BJ (cell line): ENCODE data around the gene PRCC. TPM values are rescaled to one million over a fixed set of nuclear protein-coding genes. Genes with fewer than 3 reads are reported as not detected.

Source experiments
- CTCF ChIA-PET: fragments of 350-600 bp; formaldehyde crosslinking; extraction: SDS; loops from one replicate; lab custom pipeline; 2021; ENCODE audit warnings: antibody characterized with exemption, inconsistent platforms; lab: Yijun Ruan, JAX
- POLR2A ChIA-PET: fragments of 300-600 bp; sonication (Branson Sonifier 250); formaldehyde crosslinking; extraction: SDS; loops from one replicate; lab custom pipeline; 2021; ENCODE audit warnings: antibody characterized with exemption; lab: Charles Lee
- DNase-seq: peaks from one replicate; pipeline ENCODE4 v3.0.0-alpha.2; 2011; ENCODE audit warnings: low read depth
- H3K27me3 ChIP-seq: 2 replicates; pipeline ENCODE4 v1.6.0; 2011; ENCODE audit warnings: low read length; ENCODE audit not compliant: control insufficient read depth, insufficient read depth
- H3K36me3 ChIP-seq: 2 replicates; pipeline ENCODE4 v1.5.1; 2011; ENCODE audit warnings: low read length; ENCODE audit not compliant: control insufficient read depth, insufficient read depth
- H3K4me3 ChIP-seq: 2 replicates; pipeline ENCODE4 v1.5.1; 2011; ENCODE audit warnings: low read depth, mild to moderate bottlenecking, control low read depth, low read length
- polyA plus RNA-seq: library from polyadenylated mRNA; depleted of rRNA; stranded (reverse); fragments of >200 nt; gene quantifications from 2 replicates; pipeline ENCODE4 v1.2.3, GENCODE V29; 2011
- TF ChIP-seq, protein P1 (sequence below): IDR thresholded peaks from 2 replicates; pipeline ENCODE4 v1.5.1; 2011; ENCODE audit warnings: low read depth, mild to moderate bottlenecking, control low read depth, inconsistent platforms, low read length, moderate library complexity; ENCODE audit not compliant: insufficient read depth

PRCC gene
- polyA plus RNA-seq, 1 experiment: 93.6 TPM

GRCh38 chr1:156750191-156750672 is 17.1 kb upstream of the PRCC start:
- peak overlapping the region; percentile 79 for H3K4me3 ChIP-seq
- peaks cover 1% of the 10 kb centered on the region; the same call in 1 of the 2 replicates for H3K36me3 ChIP-seq
- TF ChIP-seq, protein P1, sequence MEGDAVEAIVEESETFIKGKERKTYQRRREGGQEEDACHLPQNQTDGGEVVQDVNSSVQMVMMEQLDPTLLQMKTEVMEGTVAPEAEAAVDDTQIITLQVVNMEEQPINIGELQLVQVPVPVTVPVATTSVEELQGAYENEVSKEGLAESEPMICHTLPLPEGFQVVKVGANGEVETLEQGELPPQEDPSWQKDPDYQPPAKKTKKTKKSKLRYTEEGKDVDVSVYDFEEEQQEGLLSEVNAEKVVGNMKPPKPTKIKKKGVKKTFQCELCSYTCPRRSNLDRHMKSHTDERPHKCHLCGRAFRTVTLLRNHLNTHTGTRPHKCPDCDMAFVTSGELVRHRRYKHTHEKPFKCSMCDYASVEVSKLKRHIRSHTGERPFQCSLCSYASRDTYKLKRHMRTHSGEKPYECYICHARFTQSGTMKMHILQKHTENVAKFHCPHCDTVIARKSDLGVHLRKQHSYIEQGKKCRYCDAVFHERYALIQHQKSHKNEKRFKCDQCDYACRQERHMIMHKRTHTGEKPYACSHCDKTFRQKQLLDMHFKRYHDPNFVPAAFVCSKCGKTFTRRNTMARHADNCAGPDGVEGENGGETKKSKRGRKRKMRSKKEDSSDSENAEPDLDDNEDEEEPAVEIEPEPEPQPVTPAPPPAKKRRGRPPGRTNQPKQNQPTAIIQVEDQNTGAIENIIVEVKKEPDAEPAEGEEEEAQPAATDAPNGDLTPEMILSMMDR: no peak
- ChIA-PET POLR2A (interaction anchor here (0.6 kb wide), 1 partner anchor 141 kb away, joined by 3 read pairs; no protein-coding TSS in a partner anchor), CTCF (interaction anchor here (1.0 kb wide), 1 partner anchor 24 kb away, joined by 3 read pairs; no protein-coding TSS in a partner anchor)
- H3K27me3 ChIP-seq: no peaks in the 10 kb centered on the region
- DNase-seq: no peak

- ChIA-PET CTCF (interaction anchor here (1.6 to 2.1 kb wide), 3 partner anchors 10 to 109 kb away, joined by 5 to 7 read pairs (median 7); partner anchors contain the start of gene MRPL24), POLR2A (interaction anchor here (0.6 to 2.1 kb wide), 2 partner anchors 10 to 140 kb away, joined by 3 to 10 read pairs; partner anchors contain the start of gene MRPL24)
- no peaks in the 10 kb centered on the region for H3K27me3 ChIP-seq
- peak overlapping the region; percentile 79 for H3K4me3 ChIP-seq
- peaks cover under 1% of the 10 kb centered on the region; the same call in 1 of the 2 replicates for H3K36me3 ChIP-seq
- TF ChIP-seq, protein P1: no peak
- DNase-seq: no peak
Observed at GRCh38 chr1:156750711-156751450, 16.5 kb upstream of the PRCC start.

GRCh38 chr1:156751451-156751756 is 15.9 kb upstream of the PRCC start, which contains the start of gene HDGF:
Gene HDGF (minus strand): TSS chr1:156751675. CDS start chr1:156751429, 246 bp downstream.
- POLR2A ChIA-PET: interaction anchor here (2.1 kb wide), 1 partner anchor 11 kb away, joined by 10 read pairs; the partner anchor contains the start of gene MRPL24
- H3K27me3 ChIP-seq: no peaks in the 10 kb centered on the region
- TF ChIP-seq, protein P1: no peak
- CTCF ChIA-PET: interaction anchor here (1.6 to 2.1 kb wide), 3 partner anchors 11 to 108 kb away, joined by 5 to 7 read pairs (median 7); partner anchors contain the start of gene MRPL24
- peak within 1 kb of the TSS; percentile 79 for H3K4me3 ChIP-seq
- H3K36me3 ChIP-seq: no peaks in the 10 kb centered on the region; the same call in 1 of the 2 replicates
- no peak for DNase-seq

GRCh38 chr1:156751757-156752481 is 15.4 kb upstream of the PRCC start:
- DNase-seq: peak; percentile 66
- no peaks in the 10 kb centered on the region; the same call in 1 of the 2 replicates for H3K36me3 ChIP-seq
- peak overlapping the region; percentile 79 for H3K4me3 ChIP-seq
- H3K27me3 ChIP-seq: no peaks in the 10 kb centered on the region
- POLR2A ChIA-PET: interaction anchor here (2.1 kb wide), 1 partner anchor 11 kb away, joined by 10 read pairs; the partner anchor contains the start of gene MRPL24
- CTCF ChIA-PET: interaction anchor here (0.7 to 3.1 kb wide), 8 partner anchors 11 to 108 kb away, joined by 3 to 10 read pairs (median 4); partner anchors contain the start of genes MRPL24 and PRCC
- TF ChIP-seq, protein P1: 0 out of 2 replicates have a peak, but pooled peaks have one; percentile 10
